IMR-90 (cell line): Measurements from ENCODE around the gene LRP5. TPM values are rescaled to one million over a fixed set of nuclear protein-coding genes. Genes with fewer than 3 reads are reported as not detected.

Source experiments
- ATAC-seq: fragments of 200-7000 bp; cut with Tn5 transposase; 2 replicates; pipeline ENCODE4 v1.9.1; 2020; ENCODE audit warnings: low read depth, mild to moderate bottlenecking, moderate library complexity
- BruUV-seq: library from RNA; stranded (reverse); fragments of 400-500 nt; replicated peaks from 2 replicates; lab custom pipeline; 2021; lab: Mats Ljungman, UMichigan
- CTCF ChIA-PET: fragments of 300-600 bp; formaldehyde crosslinking; extraction: SDS; loops from one replicate; lab custom pipeline; 2021; ENCODE audit warnings: antibody characterized with exemption; lab: Yijun Ruan, JAX
- POLR2A ChIA-PET: fragments of 300-600 bp; sonication (Branson Sonifier 250); formaldehyde crosslinking; loops from one replicate; lab custom pipeline; 2022; ENCODE audit warnings: antibody characterized with exemption; ENCODE audit not compliant: unreplicated experiment; lab: Charles Lee
- DNase-seq: peaks from one replicate; pipeline ENCODE4 v3.0.0; 2013
- H2AFZ ChIP-seq: replicated peaks from 2 replicates; pipeline ENCODE3; 2013; ENCODE audit warnings: low read length, mild to moderate bottlenecking; ENCODE audit not compliant: poor library complexity
- H2AK5ac ChIP-seq: 2 replicates; pipeline ENCODE4 v1.6.1; 2013; ENCODE audit warnings: low read depth, low read length, inconsistent platforms
- H2AK9ac ChIP-seq: replicated peaks from 2 replicates; pipeline ENCODE3; 2013; ENCODE audit warnings: mild to moderate bottlenecking, low read depth, low read length, moderate library complexity; ENCODE audit not compliant: poor library complexity
- H2BK120ac ChIP-seq: 2 replicates; pipeline ENCODE4 v1.6.1; 2013; ENCODE audit warnings: low read depth, low read length, inconsistent platforms
- H2BK15ac ChIP-seq: 3 replicates; pipeline ENCODE4 v1.6.1; 2013; ENCODE audit warnings: low read depth, low read length, inconsistent platforms
- H2BK20ac ChIP-seq: 2 replicates; pipeline ENCODE4 v1.6.1; 2013; ENCODE audit warnings: low read depth, mild to moderate bottlenecking, inconsistent platforms, low read length, moderate library complexity
- H2BK5ac ChIP-seq: 2 replicates; pipeline ENCODE4 v1.6.1; 2013; ENCODE audit warnings: mild to moderate bottlenecking, low read depth, low read length, inconsistent platforms; ENCODE audit not compliant: poor library complexity, severe bottlenecking
- H3K14ac ChIP-seq: replicated peaks from 2 replicates; pipeline ENCODE4 v1.6.1; 2013; ENCODE audit warnings: low read depth, low read length, inconsistent platforms
- H3K18ac ChIP-seq: 2 replicates; pipeline ENCODE4 v1.6.1; 2013; ENCODE audit warnings: low read depth, low read length, control low read depth
- H3K23ac ChIP-seq: 2 replicates; pipeline ENCODE4 v1.6.1; 2013; ENCODE audit warnings: low read depth, low read length, inconsistent platforms
- H3K27ac ChIP-seq: 2 replicates; pipeline ENCODE4 v1.5.1; 2013; ENCODE audit warnings: mild to moderate bottlenecking, control low read depth, low read length; ENCODE audit not compliant: insufficient read depth
- H3K27me3 ChIP-seq: 2 replicates; pipeline ENCODE4 v1.6.1; 2013; ENCODE audit warnings: low read length; ENCODE audit not compliant: control insufficient read depth, insufficient read depth
- H3K36me3 ChIP-seq: 2 replicates; pipeline ENCODE4 v1.6.1; 2013; ENCODE audit warnings: low read length, mixed read lengths; ENCODE audit not compliant: control insufficient read depth, insufficient read depth
- H3K4ac ChIP-seq: 2 replicates; pipeline ENCODE4 v1.6.1; 2013; ENCODE audit warnings: low read depth, low read length, inconsistent platforms
- H3K4me1 ChIP-seq: 2 replicates; pipeline ENCODE4 v1.6.1; 2013; ENCODE audit warnings: low read length, mixed read lengths; ENCODE audit not compliant: control insufficient read depth, insufficient read depth
- H3K4me2 ChIP-seq: 2 replicates; pipeline ENCODE4 v1.6.1; 2013; ENCODE audit warnings: low read depth, mild to moderate bottlenecking, control low read depth, low read length, moderate library complexity
- H3K4me3 ChIP-seq: 2 replicates; pipeline ENCODE4 v1.5.1; 2013; ENCODE audit warnings: low read depth, mild to moderate bottlenecking, control low read depth, low read length, moderate library complexity; ENCODE audit not compliant: insufficient read depth
- H3K56ac ChIP-seq: 2 replicates; pipeline ENCODE4 v1.6.1; 2013; ENCODE audit warnings: low read length, inconsistent platforms; ENCODE audit not compliant: insufficient read depth; ENCODE audit errors: extremely low read depth
- H3K79me1 ChIP-seq, 2 experiments: 2 replicates each; pipeline ENCODE4 v1.6.1; 2013; ENCODE audit warnings: low read length in 2 of 2, inconsistent platforms in 1 of 2, low read depth in 1 of 2
- H3K9ac ChIP-seq: 2 replicates; pipeline ENCODE4 v1.6.1; 2013; ENCODE audit warnings: low read depth, low read length, control low read depth
- H3K9me1 ChIP-seq: 2 replicates; pipeline ENCODE4 v1.6.1; 2013; ENCODE audit warnings: low read length, inconsistent platforms; ENCODE audit not compliant: insufficient read depth
- H3K9me3 ChIP-seq: 2 replicates; pipeline ENCODE4 v1.6.1; 2013; ENCODE audit warnings: low read length; ENCODE audit not compliant: control insufficient read depth, insufficient read depth
- H4K20me1 ChIP-seq: 2 replicates; pipeline ENCODE4 v1.6.1; 2013; ENCODE audit warnings: low read length, inconsistent platforms; ENCODE audit not compliant: insufficient read depth
- H4K5ac ChIP-seq: 2 replicates; pipeline ENCODE4 v1.6.1; 2013; ENCODE audit warnings: mild to moderate bottlenecking, low read depth, low read length, control low read depth
- H4K8ac ChIP-seq, 2 experiments: 2 replicates each; pipeline ENCODE4 v1.6.1; 2013; ENCODE audit warnings: low read depth in 2 of 2, low read length in 2 of 2, control low read depth in 1 of 2, inconsistent platforms in 1 of 2
- H4K91ac ChIP-seq: 2 replicates; pipeline ENCODE4 v1.6.1; 2013; ENCODE audit warnings: low read depth, low read length, inconsistent platforms; ENCODE audit not compliant: insufficient read depth
- BHLHE40 ChIP-seq: fragments of 150-350 bp; IDR thresholded peaks from 2 replicates; pipeline ENCODE4 v1.6.1; 2016; ENCODE audit warnings: mild to moderate bottlenecking, low read depth, low read length
- CEBPB ChIP-seq: IDR thresholded peaks from 2 replicates; pipeline ENCODE4 v1.6.1; 2012; ENCODE audit warnings: low read depth, low read length, improper control_type of control experiment
- CHD1 ChIP-seq: IDR thresholded peaks from 2 replicates; pipeline ENCODE4 v1.6.1; 2012; ENCODE audit warnings: low read depth, low read length, improper control_type of control experiment
- FOS ChIP-seq: fragments of 150-350 bp; IDR thresholded peaks from 2 replicates; pipeline ENCODE4 v1.6.1; 2016; ENCODE audit warnings: low read depth, low read length
- MAFK ChIP-seq: IDR thresholded peaks from 2 replicates; pipeline ENCODE4 v1.6.1; 2012; ENCODE audit warnings: low read depth, low read length, improper control_type of control experiment
- MAZ ChIP-seq: IDR thresholded peaks from 2 replicates; pipeline ENCODE4 v1.6.1; 2012; ENCODE audit warnings: low read depth, mild to moderate bottlenecking, low read length, improper control_type of control experiment, moderate library complexity, borderline replicate concordance
- MXI1 ChIP-seq: IDR thresholded peaks from 2 replicates; pipeline ENCODE4 v1.6.1; 2012; ENCODE audit warnings: low read depth, mild to moderate bottlenecking, low read length, moderate library complexity, borderline replicate concordance
- NFE2L2 ChIP-seq: fragments of 150-350 bp; IDR thresholded peaks from 2 replicates; pipeline ENCODE4 v1.6.1; 2016; ENCODE audit warnings: low read depth, mild to moderate bottlenecking, low read length
- POLR2A ChIP-seq: IDR thresholded peaks from 2 replicates; pipeline ENCODE4 v1.6.1; 2012; ENCODE audit warnings: mild to moderate bottlenecking, low read depth, low read length
- RAD21 ChIP-seq: IDR thresholded peaks from 2 replicates; pipeline ENCODE4 v1.6.1; 2012; ENCODE audit warnings: low read length, improper control_type of control experiment
- RCOR1 ChIP-seq: IDR thresholded peaks from 2 replicates; pipeline ENCODE4 v1.6.1; 2012; ENCODE audit warnings: mild to moderate bottlenecking, low read length, improper control_type of control experiment; ENCODE audit not compliant: insufficient replicate concordance
- RFX5 ChIP-seq: IDR thresholded peaks from 2 replicates; pipeline ENCODE4 v1.8.0; 2012; ENCODE audit warnings: low read depth, mild to moderate bottlenecking, low read length, moderate library complexity
- WGBS, 2 experiments: methylation state at CpG; one replicate each; pipeline versions ENCODE4 v1.1.5 to v1.1.7; 2013; ENCODE audit warnings: missing lambda C conversion rate in 2 of 2; ENCODE audit not compliant: insufficient read length in 1 of 2; ENCODE audit errors: extremely low coverage in 2 of 2; 5-methylcytosine and 5-hydroxymethylcytosine counted together
- dilution Hi-C: fragments of 300-500 bp; cut with HindIII; formaldehyde crosslinking; loops from one replicate; pipeline ENCODE4 v1.14.3; 2018; ENCODE audit warnings: low sequenced_read_pairs; ENCODE audit not compliant: unreplicated experiment
- in situ Hi-C: fragments of 300-500 bp; cut with MboI; formaldehyde crosslinking; loops from 3 replicates; pipeline ENCODE4 v1.14.3; 2019; ENCODE audit warnings: low sequenced_read_pairs, inconsistent platforms, mixed read lengths
- intact Hi-C: fragments of 100-400 bp; cut with micrococcal nuclease; formaldehyde crosslinking; loops from 2 replicates; pipeline ENCODE4 v1.10.0; 2022
- polyA plus RNA-seq, 3 experiments: library from polyadenylated mRNA; depleted of rRNA; stranded (reverse); fragments of >200 nt; gene quantifications; 2 replicates each; pipeline ENCODE4 v1.2.3, GENCODE V29; 2012; ENCODE audit warnings: low replicate concordance in 1 of 3
- total RNA-seq: library from RNA; depleted of rRNA; stranded (reverse); fragments of >200 nt; gene quantifications from 2 replicates; pipeline ENCODE4 v1.2.3, GENCODE V29; 2012
- TF ChIP-seq, protein P1 (sequence below): fragments of 150-350 bp; IDR thresholded peaks from 2 replicates; pipeline ENCODE4 v1.6.1; 2016; ENCODE audit warnings: low read depth, mild to moderate bottlenecking, low read length, moderate library complexity, borderline replicate concordance

Gene LRP5
- total and polyA plus RNA-seq, 2 of the 4 experiments (the other 2 are of a cell fraction), result 10.4 to 15.0 TPM

DNA sequence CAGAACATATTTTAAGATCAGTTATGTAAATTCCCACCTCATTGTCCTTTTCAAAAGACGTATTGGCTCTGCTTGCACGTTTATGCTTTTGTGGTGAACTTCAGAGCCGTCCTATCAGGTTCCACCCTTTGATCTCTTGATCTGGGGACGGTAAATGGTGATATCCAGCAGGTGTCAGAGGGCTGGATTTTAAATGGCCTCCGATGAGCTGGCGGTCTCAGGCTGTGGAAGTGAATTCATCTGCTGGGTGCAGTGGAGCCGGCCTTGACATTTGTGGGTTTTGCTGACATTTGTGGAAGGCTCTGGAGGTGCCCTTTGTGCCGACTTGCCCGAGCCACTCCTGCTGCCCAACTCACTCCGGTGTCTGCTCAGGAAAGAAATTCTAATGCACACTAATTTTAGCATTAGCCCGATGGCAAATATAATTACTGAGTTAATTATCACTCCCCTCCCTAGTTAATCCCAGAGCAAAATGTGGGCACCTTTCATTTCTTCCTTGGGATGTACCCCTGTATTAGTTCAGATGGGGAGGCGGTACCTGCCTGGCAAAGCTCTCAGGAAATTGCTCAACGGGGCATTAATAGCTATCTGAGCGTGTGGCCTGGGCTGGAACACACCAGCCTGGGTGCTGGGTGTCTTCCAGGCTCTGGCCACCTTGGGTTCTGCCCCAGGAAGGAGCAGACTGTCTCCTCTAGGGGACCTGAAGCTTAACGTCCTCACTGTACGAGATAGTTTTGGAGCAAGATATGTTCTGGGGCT, 9.1 kb downstream of the LRP5 start:
- Histone ChIP-seq H2BK120ac (no peak overlapping the region), H2AK9ac (no peak overlapping the region), H3K79me1 (peaks cover 15 to 70% of the 10 kb centered on the region in 2 experiments), H3K23ac (no peak overlapping the region), H4K5ac (no peak overlapping the region), H3K27me3 (no peaks in the 10 kb centered on the region), H3K56ac (no peak overlapping the region), H2AK5ac (no peak overlapping the region), H3K9me1 (no peaks in the 10 kb centered on the region; the same call in 1 of the 2 replicates), H4K91ac (no peak overlapping the region), H3K36me3 (0 out of 2 replicates have a peak, but pooled peaks cover 1% of the 10 kb centered on the region), H3K14ac (no peak overlapping the region), H2BK5ac (no peak overlapping the region), H3K4me3 (no peak overlapping the region), H2BK20ac (no peak overlapping the region), H3K4me2 (no peak overlapping the region), H4K8ac (no peak overlapping the region), H4K20me1 (peaks cover 65% of the 10 kb centered on the region), H3K18ac (no peak overlapping the region), H3K27ac (no peak overlapping the region), H3K9ac (no peak overlapping the region), H2BK15ac (no peak overlapping the region), H2AFZ (no peak overlapping the region), H3K4me1 (no peaks in the 10 kb centered on the region; the same call in 1 of the 2 replicates), H3K4ac (no peak overlapping the region), H3K9me3 (no peaks in the 10 kb centered on the region)
- no peak for ATAC-seq
- in situ Hi-C loops, result no loop called here
- dilution Hi-C loops, result no loop called here
- CTCF ChIA-PET, result interaction anchor here (0.6 kb wide), 2 partner anchors 31 to 66 kb away, joined by 3 to 4 read pairs; no protein-coding TSS in a partner anchor
- WGBS, 2 experiments, result 77% methylated on average over 8 of the region's 16 CpGs; no CpG with 5 or more reads in 1 of the 2 experiments
- intact Hi-C loops, result no loop called here
- no TSS peak for BruUV-seq
- POLR2A ChIA-PET, result no interaction called here
- no peak for TF ChIP-seq CHD1
- TF ChIP-seq POLR2A, result no peak
- no peak for TF ChIP-seq MAFK
- no peak for TF ChIP-seq MXI1
- TF ChIP-seq RFX5, result no peak
- TF ChIP-seq MAZ, result no peak
- no peak for TF ChIP-seq RCOR1
- TF ChIP-seq CEBPB, result no peak
- TF ChIP-seq FOS, result no peak
- no peak for TF ChIP-seq RAD21
- TF ChIP-seq, protein P1, sequence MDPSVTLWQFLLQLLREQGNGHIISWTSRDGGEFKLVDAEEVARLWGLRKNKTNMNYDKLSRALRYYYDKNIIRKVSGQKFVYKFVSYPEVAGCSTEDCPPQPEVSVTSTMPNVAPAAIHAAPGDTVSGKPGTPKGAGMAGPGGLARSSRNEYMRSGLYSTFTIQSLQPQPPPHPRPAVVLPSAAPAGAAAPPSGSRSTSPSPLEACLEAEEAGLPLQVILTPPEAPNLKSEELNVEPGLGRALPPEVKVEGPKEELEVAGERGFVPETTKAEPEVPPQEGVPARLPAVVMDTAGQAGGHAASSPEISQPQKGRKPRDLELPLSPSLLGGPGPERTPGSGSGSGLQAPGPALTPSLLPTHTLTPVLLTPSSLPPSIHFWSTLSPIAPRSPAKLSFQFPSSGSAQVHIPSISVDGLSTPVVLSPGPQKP, result no peak
- TF ChIP-seq BHLHE40, result no peak
- no peak for TF ChIP-seq NFE2L2
- no peak for DNase-seq
